GM18951 (cell line): ENCODE measurements around the gene PON2.
"Not testable (repeated sequence)": the region's sequence is repeated elsewhere in the genome, so short reads cannot be mapped to it uniquely, and the experiment has no call there.

Source experiments
- POLR2A ChIP-seq: IDR thresholded peaks from 4 replicates; pipeline ENCODE4 v1.6.1; 2011; ENCODE audit warnings: mild to moderate bottlenecking; ENCODE audit not compliant: insufficient read length, insufficient read depth; ENCODE audit errors: extremely low read depth
- in situ Hi-C: fragments of 300-500 bp; cut with MboI; formaldehyde crosslinking; loops from one replicate; pipeline ENCODE4 v1.12.0; 2022; ENCODE audit warnings: low sequenced_read_pairs, mixed read lengths, inconsistent platforms; ENCODE audit not compliant: unreplicated experiment

Gene PON2

GRCh38 chr7:95470452-95470851 lies 35.6 kb upstream of the PON2 start:
- in situ Hi-C loops: no loop called here
- no peak for TF ChIP-seq POLR2A

GRCh38 chr7:95469848-95470247 lies 35.0 kb upstream of the PON2 start:
- in situ Hi-C loops: no loop called here
- TF ChIP-seq POLR2A: no peak

- in situ Hi-C loops: no loop called here
- TF ChIP-seq POLR2A: no peak
These were observed 34.4 kb upstream of the PON2 start for GRCh38 chr7:95469187-95469586.

GRCh38 chr7:95467912-95468607 lies 33.2 kb upstream of the PON2 start:
- in situ Hi-C loops: no loop called here
- TF ChIP-seq POLR2A: no peak

GRCh38 chr7:95460653-95461052 lies 25.8 kb upstream of the PON2 start:
- in situ Hi-C loops: not testable (repeated sequence)

- TF ChIP-seq POLR2A: no peak
These were observed 23.1 kb upstream of the PON2 start for GRCh38 chr7:95457947-95458346.

GRCh38 chr7:95454438-95455045 lies 19.7 kb upstream of the PON2 start:
- in situ Hi-C loops: no loop called here
- TF ChIP-seq POLR2A: no peak

More at GRCh38 chr7:95457947-95458346, 23.1 kb upstream of the PON2 start:
- in situ Hi-C loops: no loop called here

- in situ Hi-C loops: no loop called here
- TF ChIP-seq POLR2A: no peak
These were observed 11.8 kb upstream of the PON2 start for GRCh38 chr7:95446618-95447017.

- in situ Hi-C loops: no loop called here
- no peak for TF ChIP-seq POLR2A
These were observed 10.0 kb upstream of the PON2 start for GRCh38 chr7:95444796-95445195.

GRCh38 chr7:95441042-95441823 lies 6.4 kb upstream of the PON2 start:
- TF ChIP-seq POLR2A: no peak
- in situ Hi-C loops: no loop called here

- in situ Hi-C loops: no loop called here
- TF ChIP-seq POLR2A: no peak
These were observed 5.7 kb upstream of the PON2 start for GRCh38 chr7:95440394-95441038.

- TF ChIP-seq POLR2A: no peak
- in situ Hi-C loops: no loop called here
These were observed 1.6 kb upstream of the PON2 start for GRCh38 chr7:95436407-95436806.

- in situ Hi-C loops: no loop called here
- no peak for TF ChIP-seq POLR2A
These were observed 573 bp upstream of the PON2 start for GRCh38 chr7:95435422-95435780.

GRCh38 chr7:95433952-95434556 lies 774 bp downstream of the PON2 start:
- no peak for TF ChIP-seq POLR2A
- in situ Hi-C loops: no loop called here
